ENCODE measurements around the gene WWC1. TPM values are rescaled to one million over a fixed set of nuclear protein-coding genes. Genes with fewer than 3 reads are reported as not detected.
A peak's percentile ranks its signal among the peaks of the same experiment; 100 is the strongest.

The WWC1 gene
- total RNA-seq, 1 experiment from 2014 or later: 29.4 TPM

GRCh38 chr5:168300326-168301182 lies 9.1 kb downstream of the WWC1 start:
- no peak for TF ChIP-seq CTCF (IDR thresholded peaks at IDR 0.05)
- no peak for TF ChIP-seq REST (IDR thresholded peaks at IDR 0.05; ENCODE audit: insufficient read depth in 1 of 2, low read depth in 2 of 2, low read length in 1 of 2)
- no peak for TF ChIP-seq TCF7L2 (IDR thresholded peaks at IDR 0.05; ENCODE audit: low read depth, low read length)
- TF ChIP-seq SIN3A (IDR thresholded peaks at IDR 0.05; ENCODE audit: borderline replicate concordance, insufficient read depth, low read depth, low read length): no peak
- no peak for TF ChIP-seq POLR2AphosphoS5 (IDR thresholded peaks at IDR 0.05; ENCODE audit: low read depth, low read length)
- Histone ChIP-seq H3K27me3 (ENCODE audit: control insufficient read depth, insufficient read depth, low read length) (no peaks in the 10 kb centered on the region), H3K4me1 (ENCODE audit: control insufficient read depth, insufficient read depth, low read length) (peaks cover 23% of the 10 kb centered on the region), H3K27ac (ENCODE audit: low read length) (no peak overlapping the region), H3K4me3 (ENCODE audit: low read depth in 2 of 2, low read length in 2 of 2) (no peak overlapping the region), H3K9me3 (ENCODE audit: control insufficient read depth, insufficient read depth, low read depth, low read length) (no peaks in the 10 kb centered on the region), H3K36me3 (ENCODE audit: control insufficient read depth, insufficient read depth, low read length) (no peaks in the 10 kb centered on the region)
- in situ Hi-C loops (cut with HindIII; ENCODE audit: low pct_unique_long_range_greater_than_20kb, low sequenced_read_pairs) (no loop called here), intact Hi-C loops (cut with micrococcal nuclease; ENCODE audit: unreplicated experiment) (no loop called here)
- POLR2A ChIA-PET: interaction anchor here (0.6 kb wide), 1 partner anchor 11 kb away, joined by 3 read pairs; no protein-coding TSS in a partner anchor
- CTCF ChIA-PET: no interaction called here
- BruUV-seq (replicated peaks): no TSS peak
- ATAC-seq (no peak), DNase-seq (ENCODE audit: low read depth, low spot score) (no peak)

GRCh38 chr5:168301593-168302390 lies 10.3 kb downstream of the WWC1 start:
- no peak overlapping the region for H3K27ac ChIP-seq (ENCODE audit: low read length)
- no TSS peak for BruUV-seq (replicated peaks)
- intact Hi-C loops (cut with micrococcal nuclease; ENCODE audit: unreplicated experiment): no loop called here
- H3K4me3 ChIP-seq (ENCODE audit: low read depth in 2 of 2, low read length in 2 of 2): no peak overlapping the region
- ATAC-seq: peak; percentile 69
- no peak for TF ChIP-seq REST (IDR thresholded peaks at IDR 0.05; ENCODE audit: insufficient read depth in 1 of 2, low read depth in 2 of 2, low read length in 1 of 2)
- TF ChIP-seq SIN3A (IDR thresholded peaks at IDR 0.05; ENCODE audit: borderline replicate concordance, insufficient read depth, low read depth, low read length): no peak
- no peak for TF ChIP-seq TCF7L2 (IDR thresholded peaks at IDR 0.05; ENCODE audit: low read depth, low read length)
- TF ChIP-seq POLR2AphosphoS5 (IDR thresholded peaks at IDR 0.05; ENCODE audit: low read depth, low read length): no peak
- TF ChIP-seq CTCF (IDR thresholded peaks at IDR 0.05): no peak
- in situ Hi-C loops (cut with HindIII; ENCODE audit: low pct_unique_long_range_greater_than_20kb, low sequenced_read_pairs): no loop called here
- H3K9me3 ChIP-seq (ENCODE audit: control insufficient read depth, insufficient read depth, low read depth, low read length): no peaks in the 10 kb centered on the region
- H3K36me3 ChIP-seq (ENCODE audit: control insufficient read depth, insufficient read depth, low read length): no peaks in the 10 kb centered on the region
- no peak for DNase-seq (ENCODE audit: low read depth, low spot score)
- no peaks in the 10 kb centered on the region for H3K27me3 ChIP-seq (ENCODE audit: control insufficient read depth, insufficient read depth, low read length)
- POLR2A ChIA-PET: interaction anchor here (0.6 kb wide), 1 partner anchor 848 kb away, joined by 5 read pairs; no protein-coding TSS in a partner anchor
- CTCF ChIA-PET: no interaction called here
- peaks cover 17% of the 10 kb centered on the region for H3K4me1 ChIP-seq (ENCODE audit: control insufficient read depth, insufficient read depth, low read length)

All from Panc1 (cell line).